Pancreas (tissue), 10 donors: ENCODE results near the gene KCNQ5. TPM values are rescaled to one million over a fixed set of nuclear protein-coding genes. Genes with fewer than 3 reads are reported as not detected.

ENCODE experiments used
- ATAC-seq, 4 donors: fragments of 200-7000 bp; cut with Tn5 transposase; one replicate each; pipeline versions ENCODE4 v1.8.0 to v1.9.1; 2020; ENCODE audit warnings: mild to moderate bottlenecking in 4 of 4, moderate library complexity in 4 of 4
- DNase-seq, 6 donors: peaks; one replicate each; pipeline ENCODE4 v3.0.0-alpha.2; 2020
- FAIRE-seq: peaks from 2 replicates; lab custom pipeline; 2012; peaks lifted over from hg19 to GRCh38; lab: Jason Lieb, UNC
- H3K27ac ChIP-seq, 4 donors: fragments of 200-600 bp; sonication (generic); 1 replicate in 3 of 4; 2 replicates in 1 of 4; pipeline versions ENCODE4 v1.5.0 to v1.8.0; 2020
- H3K27me3 ChIP-seq, 4 donors: fragments of 200-600 bp; one replicate each; pipeline ENCODE4 v1.8.0; 2021
- H3K36me3 ChIP-seq, 3 donors: fragments of 200-600 bp; sonication (generic) in 1 of 3; one replicate each; pipeline versions ENCODE4 v1.5.0 to v1.8.0; 2020 to 2021
- H3K4me1 ChIP-seq, 3 donors: fragments of 200-600 bp; one replicate each; pipeline ENCODE4 v1.8.0; 2021
- H3K4me3 ChIP-seq, 4 donors: fragments of 200-600 bp; sonication (generic) in 2 of 4; one replicate each; pipeline versions ENCODE4 v1.5.0 to v1.8.0; 2020 to 2021
- H3K9me3 ChIP-seq, 4 donors: fragments of 200-600 bp; one replicate each; pipeline ENCODE4 v1.8.0; 2021
- CTCF ChIP-seq, 4 donors: fragments of 200-600 bp; sonication (generic) in 3 of 4; IDR thresholded peaks; one replicate each; pipeline versions ENCODE4 v1.5.0 to v1.8.0; 2021; ENCODE audit warnings: antibody characterized with exemption in 4 of 4
- WGBS, 2 donors: extraction: QIAGEN DNeasy Blood & Tissue Kit; methylation state at CpG; one replicate each; pipeline ENCODE4 v1.1.7; 2013; 5-methylcytosine and 5-hydroxymethylcytosine counted together
- intact Hi-C, 3 donors: fragments of 100-400 bp; cut with DNase I; formaldehyde crosslinking; loops; one replicate each; pipeline versions ENCODE4 v1.11.1 to v1.14.2; 2022
- polyA plus RNA-seq, 2 donors: library from polyadenylated mRNA; stranded (reverse); fragments of 200-250 nt; gene quantifications; one replicate each; pipeline ENCODE4 v1.2.3, GENCODE V29; 2013
- total RNA-seq, 6 donors: library from RNA; stranded (reverse); fragmentation: NEBNext Ultra II Directional in 4 of 6; extraction: Animal tissue kit (Norgen Biotek cat#: 25700) in 4 of 6; gene quantifications; one replicate each; pipeline versions ENCODE4 v1.2.1 to v1.2.4, GENCODE V29; 2021 to 2023
- donor health status: healthy with polysubstance abuse.
- donor health status: DM: no; HTN: no; CAD: no; lungs with moderate emphysema.
- donor health status: DM: no; HTN: no; CAD: no.
- donor health status: control.
- donor health status: control.
- donor health status: Bipolar disorder and iron deficiency.
- donor health status: DM: yes; HTN: yes; CAD: no.
- donor health status: DM: no; HTN: no; CAD: no.
- donor health status: DM: no; HTN: no; CAD: no.
- donor health status: DM: yes; HTN: yes; CAD: no.

Gene KCNQ5
- total and polyA plus RNA-seq, 8 donors: 0.03 to 1.1 (median 0.13) TPM

DNA sequence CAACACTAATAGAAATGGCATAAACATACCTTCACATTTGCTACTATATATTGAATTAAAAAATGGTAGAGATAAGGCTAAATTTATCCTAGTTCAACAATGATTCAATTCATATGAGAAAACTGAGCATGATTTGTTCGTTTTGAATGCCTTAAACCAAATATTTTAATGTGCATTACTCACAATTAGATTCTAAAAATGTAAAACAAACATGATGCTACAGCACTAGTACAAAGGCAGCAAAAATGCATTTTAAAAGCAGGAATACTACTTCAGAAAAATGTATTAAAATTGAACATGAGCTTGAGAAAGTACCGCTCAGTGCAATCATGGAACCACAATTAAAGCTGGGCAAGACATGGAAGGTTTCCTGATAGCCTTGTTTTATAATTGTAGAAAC lies 195.3 kb downstream of the KCNQ5 start:
- no peak for FAIRE-seq
- no peak for DNase-seq
- TF ChIP-seq CTCF (IDR thresholded peaks at IDR 0.05): no peak
- intact Hi-C loops: no loop called here
- Histone ChIP-seq H3K27me3 (no peaks in the 10 kb centered on the region), H3K27ac (no peak overlapping the region), H3K36me3 (no peaks in the 10 kb centered on the region), H3K9me3 (no peaks in the 10 kb centered on the region), H3K4me1 (no peaks in the 10 kb centered on the region), H3K4me3 (no peak overlapping the region)
- no peak for ATAC-seq
- WGBS, 2 donors: 73 to 77% methylated on average over 2 of the region's 2 CpGs

- DNase-seq (no peak), FAIRE-seq (no peak), ATAC-seq (no peak)
- Histone ChIP-seq H3K27me3 (no peaks in the 10 kb centered on the region), H3K27ac (no peak overlapping the region), H3K4me3 (no peak overlapping the region), H3K4me1 (no peaks in the 10 kb centered on the region), H3K36me3 (no peaks in the 10 kb centered on the region), H3K9me3 (no peaks in the 10 kb centered on the region)
- intact Hi-C loops: no loop called here
- WGBS, 2 donors: 69 to 83% methylated on average over 2 of the region's 2 CpGs
- no peak for TF ChIP-seq CTCF (IDR thresholded peaks at IDR 0.05)
Observed at GRCh38 chr6:72819609-72820008, 197.7 kb downstream of the KCNQ5 start.

DNA sequence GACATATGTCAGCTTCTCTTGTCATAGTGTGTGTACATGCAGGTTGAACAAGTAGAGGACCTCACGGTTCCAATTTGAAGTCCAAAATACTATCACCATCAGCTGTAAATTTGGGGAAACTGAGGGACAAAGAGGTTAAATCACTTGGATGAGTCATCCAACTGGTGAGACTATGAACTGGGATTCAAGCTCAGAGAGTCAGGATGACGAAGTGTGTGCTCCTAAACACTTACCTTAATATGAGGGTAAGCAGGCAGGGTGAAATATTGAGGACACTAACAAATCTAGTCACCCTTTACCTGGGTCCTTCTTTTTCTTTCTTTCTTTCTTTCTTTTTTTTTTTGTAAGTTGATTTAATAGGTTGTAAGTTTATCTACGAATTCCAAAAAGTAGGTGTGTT lies 198.3 kb downstream of the KCNQ5 start:
- Histone ChIP-seq H3K9me3 (no peaks in the 10 kb centered on the region), H3K4me1 (no peaks in the 10 kb centered on the region), H3K36me3 (no peaks in the 10 kb centered on the region), H3K27ac (no peak overlapping the region), H3K27me3 (no peaks in the 10 kb centered on the region), H3K4me3 (no peak overlapping the region)
- FAIRE-seq (no peak), ATAC-seq (no peak), DNase-seq (no peak)
- WGBS, 2 donors: 58 to 70% methylated on average over 3 of the region's 3 CpGs
- no peak for TF ChIP-seq CTCF (IDR thresholded peaks at IDR 0.05)
- intact Hi-C loops: no loop called here

GRCh38 chr6:72820906-72821305 lies 199.0 kb downstream of the KCNQ5 start:
- WGBS, 2 donors: 15 to 31% methylated on average over 1 of the region's 1 CpG
- no peak for TF ChIP-seq CTCF (IDR thresholded peaks at IDR 0.05)
- H3K9me3 ChIP-seq: no peaks in the 10 kb centered on the region
- H3K27me3 ChIP-seq: no peaks in the 10 kb centered on the region
- FAIRE-seq (no peak), ATAC-seq (no peak), DNase-seq (no peak)
- H3K4me1 ChIP-seq: no peaks in the 10 kb centered on the region
- no peak overlapping the region for H3K27ac ChIP-seq
- H3K4me3 ChIP-seq: no peak overlapping the region
- intact Hi-C loops: no loop called here
- no peaks in the 10 kb centered on the region for H3K36me3 ChIP-seq

- Histone ChIP-seq H3K4me3 (no peak overlapping the region), H3K9me3 (no peaks in the 10 kb centered on the region), H3K27me3 (no peaks in the 10 kb centered on the region), H3K36me3 (no peaks in the 10 kb centered on the region), H3K27ac (no peak overlapping the region), H3K4me1 (no peaks in the 10 kb centered on the region)
- no peak for TF ChIP-seq CTCF (IDR thresholded peaks at IDR 0.05)
- ATAC-seq: no peak
- intact Hi-C loops: no loop called here
- no peak for FAIRE-seq
- 65 to 69% methylated on average over 1 of the region's 1 CpG for WGBS, 2 donors
- DNase-seq: no peak
Observed at GRCh38 chr6:72822023-72822422, 200.2 kb downstream of the KCNQ5 start.
